ENCODE results near the gene TAAR8.
A peak's percentile ranks its signal among the peaks of the same experiment; 100 is the strongest.
"Not testable (repeated sequence)": the region's sequence is repeated elsewhere in the genome, so short reads cannot be mapped to it uniquely, and the experiment has no call there.

TAAR8 gene

GRCh38 chr6:132552372-132552771 lies at the start of gene TAAR8:
Gene TAAR8 (plus strand): TSS chr6:132552672. CDS start chr6:132552693, 21 bp downstream.
- no peak for DNase-seq (ENCODE audit: low read depth, low spot score)

GRCh38 chr6:132504757-132505156 lies 47.7 kb upstream of the TAAR8 start:
- no peak for DNase-seq (ENCODE audit: low read depth, low spot score)

GRCh38 chr6:132505158-132505557 lies 47.3 kb upstream of the TAAR8 start:
- DNase-seq (ENCODE audit: low read depth, low spot score): no peak

- DNase-seq (ENCODE audit: low read depth, low spot score): no peak
These were observed 46.0 kb upstream of the TAAR8 start for GRCh38 chr6:132506461-132506860.

- DNase-seq (ENCODE audit: low read depth, low spot score): no peak
These were observed 45.3 kb upstream of the TAAR8 start for GRCh38 chr6:132506869-132507808.

GRCh38 chr6:132511210-132511830 lies 41.2 kb upstream of the TAAR8 start:
- no peak for DNase-seq (ENCODE audit: low read depth, low spot score)

- DNase-seq (ENCODE audit: low read depth, low spot score): no peak
These were observed 40.6 kb upstream of the TAAR8 start for GRCh38 chr6:132511831-132512220.

- DNase-seq (ENCODE audit: low read depth, low spot score): no peak
These were observed 40.2 kb upstream of the TAAR8 start for GRCh38 chr6:132512342-132512637.

GRCh38 chr6:132512638-132513632 lies 39.5 kb upstream of the TAAR8 start, which contains the start of gene STX7:
Gene STX7 (minus strand): TSS chr6:132513116. CDS start chr6:132503530, 9,586 bp downstream.
- DNase-seq (ENCODE audit: low read depth, low spot score): peak; percentile 76

- no peak for DNase-seq (ENCODE audit: low read depth, low spot score)
These were observed 38.5 kb upstream of the TAAR8 start for GRCh38 chr6:132513831-132514545.

GRCh38 chr6:132515386-132515785 lies 37.1 kb upstream of the TAAR8 start:
- no peak for DNase-seq (ENCODE audit: low read depth, low spot score)

- DNase-seq (ENCODE audit: low read depth, low spot score): no peak
These were observed 31.5 kb upstream of the TAAR8 start for GRCh38 chr6:132520953-132521352.

GRCh38 chr6:132524646-132525045 lies 27.8 kb upstream of the TAAR8 start:
- no peak for DNase-seq (ENCODE audit: low read depth, low spot score)

GRCh38 chr6:132525866-132526265 lies 26.6 kb upstream of the TAAR8 start:
- DNase-seq (ENCODE audit: low read depth, low spot score): no peak

GRCh38 chr6:132526461-132526860 lies 26.0 kb upstream of the TAAR8 start:
- no peak for DNase-seq (ENCODE audit: low read depth, low spot score)

GRCh38 chr6:132527791-132528190 lies 24.7 kb upstream of the TAAR8 start:
- no peak for DNase-seq (ENCODE audit: low read depth, low spot score)

- peak; percentile 68 for DNase-seq (ENCODE audit: low read depth, low spot score)
These were observed 22.0 kb upstream of the TAAR8 start for GRCh38 chr6:132530293-132530974.

GRCh38 chr6:132534546-132534945 lies 17.9 kb upstream of the TAAR8 start:
- DNase-seq (ENCODE audit: low read depth, low spot score): not testable (repeated sequence)

- DNase-seq (ENCODE audit: low read depth, low spot score): no peak
These were observed 15.3 kb upstream of the TAAR8 start for GRCh38 chr6:132537145-132537544.

- DNase-seq (ENCODE audit: low read depth, low spot score): no peak
These were observed 14.5 kb upstream of the TAAR8 start, which contains the start of gene TAAR9 for GRCh38 chr6:132537977-132538376. Gene TAAR9 (plus strand): TSS chr6:132538277. CDS start chr6:132538290, 13 bp downstream.
